ENCODE data around the gene TNIK.

Gene TNIK

GRCh38 chr3:171181907-171182690, 278.1 kb downstream of the TNIK start:
- DNase-seq, result no peak

- DNase-seq, result no peak
These were observed 281.5 kb downstream of the TNIK start for GRCh38 chr3:171178714-171179113.

GRCh38 chr3:171177553-171177952, 282.7 kb downstream of the TNIK start:
- no peak for DNase-seq

- DNase-seq, result no peak
These were observed 283.1 kb downstream of the TNIK start for GRCh38 chr3:171177056-171177455.

- no peak for DNase-seq
These were observed 283.8 kb downstream of the TNIK start for GRCh38 chr3:171176244-171176933.

GRCh38 chr3:171175741-171176234, 284.4 kb downstream of the TNIK start:
- no peak for DNase-seq

- DNase-seq, result no peak
These were observed 286.5 kb downstream of the TNIK start for GRCh38 chr3:171173736-171174135.

GRCh38 chr3:171172070-171172469, 288.1 kb downstream of the TNIK start:
- no peak for DNase-seq

GRCh38 chr3:171169866-171170265, 290.3 kb downstream of the TNIK start:
- DNase-seq, result no peak

GRCh38 chr3:171169443-171169842, 290.8 kb downstream of the TNIK start:
- DNase-seq, result no peak

GRCh38 chr3:171168551-171168950, 291.7 kb downstream of the TNIK start:
- DNase-seq, result no peak

- no peak for DNase-seq
These were observed 292.1 kb downstream of the TNIK start for GRCh38 chr3:171168086-171168485.

- DNase-seq, result no peak
These were observed 294.2 kb downstream of the TNIK start for GRCh38 chr3:171165983-171166382.

- DNase-seq, result no peak
These were observed 294.7 kb downstream of the TNIK start for GRCh38 chr3:171165499-171165921.

GRCh38 chr3:171164067-171164465, 296.1 kb downstream of the TNIK start:
- DNase-seq, result no peak

- no peak for DNase-seq
These were observed 296.8 kb downstream of the TNIK start for GRCh38 chr3:171163101-171164066.

GRCh38 chr3:171160325-171160724, 299.9 kb downstream of the TNIK start:
- DNase-seq, result no peak

GRCh38 chr3:171159822-171160157, 300.4 kb downstream of the TNIK start:
- no peak for DNase-seq

- DNase-seq, result no peak
These were observed 301.0 kb downstream of the TNIK start for GRCh38 chr3:171159024-171159821.

GRCh38 chr3:171157980-171158379, 302.2 kb downstream of the TNIK start:
- DNase-seq, result no peak

- no peak for DNase-seq
These were observed 302.9 kb downstream of the TNIK start for GRCh38 chr3:171157286-171157685.

- no peak for DNase-seq
These were observed 303.7 kb downstream of the TNIK start for GRCh38 chr3:171156401-171157010.
